Glomerular visceral epithelial cell (primary cell): ENCODE results near the gene TEDC1.
A peak's percentile ranks its signal among the peaks of the same experiment; 100 is the strongest.

Experiments used
- DNase-seq: peaks from one replicate; pipeline ENCODE4 v3.0.0-alpha.2; 2016; ENCODE audit errors: extremely low spot score

Gene TEDC1

GRCh38 chr14:105458010-105458409, 33.0 kb upstream of the TEDC1 start:
- DNase-seq: no peak

GRCh38 chr14:105458571-105458970, 32.5 kb upstream of the TEDC1 start:
- DNase-seq: no peak

GRCh38 chr14:105460116-105460515, 30.9 kb upstream of the TEDC1 start:
- DNase-seq: no peak

- DNase-seq: no peak
Observed at GRCh38 chr14:105460616-105461015, 30.4 kb upstream of the TEDC1 start.

GRCh38 chr14:105461903-105462302, 29.1 kb upstream of the TEDC1 start:
- no peak for DNase-seq

GRCh38 chr14:105464501-105464900, 26.5 kb upstream of the TEDC1 start:
- no peak for DNase-seq

- peak; percentile 54 for DNase-seq
Observed at GRCh38 chr14:105465209-105466031, 25.6 kb upstream of the TEDC1 start.

- no peak for DNase-seq
Observed at GRCh38 chr14:105466531-105467248, 24.4 kb upstream of the TEDC1 start.

GRCh38 chr14:105467249-105467941, 23.7 kb upstream of the TEDC1 start:
- DNase-seq: no peak

- no peak for DNase-seq
Observed at GRCh38 chr14:105467942-105468471, 23.0 kb upstream of the TEDC1 start.

GRCh38 chr14:105468621-105469241, 22.3 kb upstream of the TEDC1 start:
- no peak for DNase-seq

- no peak for DNase-seq
Observed at GRCh38 chr14:105469456-105470349, 21.3 kb upstream of the TEDC1 start.

GRCh38 chr14:105470350-105471296, 20.4 kb upstream of the TEDC1 start:
- DNase-seq: no peak

- no peak for DNase-seq
Observed at GRCh38 chr14:105471297-105471821, 19.7 kb upstream of the TEDC1 start.

GRCh38 chr14:105471823-105472485, 19.1 kb upstream of the TEDC1 start:
- DNase-seq: no peak

- no peak for DNase-seq
Observed at GRCh38 chr14:105472486-105472991, 18.5 kb upstream of the TEDC1 start.

GRCh38 chr14:105473033-105473676, 17.9 kb upstream of the TEDC1 start:
- DNase-seq: no peak
